C4-2B (cell line): ENCODE measurements around the gene TCAIM.
A peak's percentile ranks its signal among the peaks of the same experiment; 100 is the strongest.

ENCODE experiments used
- H3K27ac ChIP-seq: fragments of 450-650 bp; 2 replicates; pipeline ENCODE4 v1.5.1; 2017
- CTCF ChIP-seq: fragments of 450-650 bp; conservative IDR thresholded peaks from 2 replicates; pipeline ENCODE4 v1.5.1; 2017; ENCODE audit warnings: mild to moderate bottlenecking
- ZFX ChIP-seq: fragments of 450-650 bp; IDR thresholded peaks from 2 replicates; pipeline ENCODE4 v1.6.1; 2017

The TCAIM gene

GRCh38 chr3:44318891-44319311, 19.7 kb upstream of the TCAIM start:
- no peak for TF ChIP-seq CTCF
- no peak for TF ChIP-seq ZFX
- H3K27ac ChIP-seq = no peak overlapping the region

GRCh38 chr3:44321335-44321734, 17.2 kb upstream of the TCAIM start:
- no peak for TF ChIP-seq ZFX
- no peak for TF ChIP-seq CTCF

DNA sequence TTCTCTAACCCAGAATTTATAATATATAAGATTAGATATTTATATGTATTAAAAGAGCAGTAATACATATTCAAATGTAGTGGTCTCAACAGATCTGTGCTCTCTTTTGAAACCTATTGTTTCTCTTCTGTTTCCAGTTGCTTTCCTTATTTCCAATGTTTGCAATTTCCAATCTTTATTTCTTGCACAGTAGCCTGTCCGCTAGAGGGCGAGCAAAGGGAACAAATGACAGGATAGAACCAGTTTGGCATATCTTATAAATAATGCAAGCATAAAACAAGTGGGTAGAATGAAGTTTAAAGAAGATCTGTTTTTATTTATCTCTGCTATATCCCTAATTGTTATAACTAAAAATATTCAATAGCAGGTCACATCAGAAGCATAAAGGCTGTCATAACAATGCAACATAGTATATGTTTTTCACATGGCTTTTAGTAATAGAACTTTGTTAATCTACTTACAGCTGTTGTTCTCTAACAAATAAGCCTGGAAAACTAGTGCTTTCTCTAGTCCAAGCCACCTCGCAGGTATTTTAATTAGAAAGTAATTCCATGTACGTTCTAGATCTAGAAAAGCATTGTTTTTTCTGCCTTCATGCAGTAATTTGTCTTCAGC, 15.1 kb upstream of the TCAIM start:
- no peak overlapping the region for H3K27ac ChIP-seq
- no peak for TF ChIP-seq ZFX
- peak; percentile 88 for TF ChIP-seq CTCF

More at GRCh38 chr3:44321335-44321734, 17.2 kb upstream of the TCAIM start:
- no peak overlapping the region for H3K27ac ChIP-seq

GRCh38 chr3:44324584-44324983, 14.0 kb upstream of the TCAIM start:
- H3K27ac ChIP-seq = no peak overlapping the region
- TF ChIP-seq ZFX (no peak), CTCF (no peak)

- H3K27ac ChIP-seq = no peak overlapping the region
- TF ChIP-seq ZFX (no peak), CTCF (no peak)
Measured at GRCh38 chr3:44326019-44326418, 12.5 kb upstream of the TCAIM start.

DNA sequence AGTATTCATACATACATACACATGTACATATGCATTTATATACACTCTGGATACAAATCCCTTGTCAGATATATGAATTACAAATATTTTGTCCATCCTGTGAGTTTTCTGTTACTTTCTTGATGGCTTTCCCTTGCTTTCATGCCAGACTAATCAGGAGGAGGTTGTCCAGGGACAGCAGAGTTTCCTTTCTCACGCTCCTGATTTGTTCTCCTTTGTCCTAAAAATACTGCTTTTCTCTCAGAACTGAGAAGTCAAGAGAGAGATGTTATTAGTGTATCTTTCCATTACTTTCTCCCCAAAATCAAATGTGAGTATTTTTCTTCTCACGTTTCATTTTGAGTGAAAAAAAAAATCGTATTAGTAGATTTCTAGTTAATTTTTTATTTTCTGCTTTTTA, 12.1 kb upstream of the TCAIM start:
- no peak for TF ChIP-seq CTCF
- TF ChIP-seq ZFX = no peak
- H3K27ac ChIP-seq = no peak overlapping the region

DNA sequence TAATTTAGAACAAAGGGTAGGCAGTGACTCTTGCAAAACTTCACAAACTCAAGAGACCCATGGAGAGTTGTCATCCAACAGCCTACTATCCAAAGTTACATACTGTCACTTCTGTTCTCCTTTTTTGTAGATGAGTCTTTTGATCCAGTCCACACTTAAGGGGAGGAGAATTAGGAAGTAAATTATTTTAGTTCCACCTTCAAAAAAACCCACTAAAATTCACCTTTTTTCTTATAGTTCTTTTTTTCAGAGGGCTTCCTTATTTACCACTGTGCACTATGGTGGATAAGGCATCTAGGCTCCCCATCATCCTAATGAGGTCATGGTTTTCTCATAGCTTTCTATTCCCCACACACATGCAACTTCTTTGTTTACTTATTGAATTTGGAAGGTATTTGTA, 8.6 kb upstream of the TCAIM start:
- no peak overlapping the region for H3K27ac ChIP-seq
- TF ChIP-seq CTCF (no peak), ZFX (no peak)
